Suprapubic skin (tissue), 4 donors: ENCODE results near the gene KDM5A.
"Not testable (repeated sequence)": the region's sequence is repeated elsewhere in the genome, so short reads cannot be mapped to it uniquely, and the experiment has no call there.

ENCODE experiments used
- POLR2A ChIP-seq, 2 donors: fragments of 450-650 bp; IDR thresholded peaks; one replicate each; pipeline ENCODE4 v1.6.1; 2017; ENCODE audit warnings: antibody characterized with exemption in 2 of 2, mild to moderate bottlenecking in 2 of 2, moderate library complexity in 2 of 2
- POLR2AphosphoS5 ChIP-seq, 3 donors: sonication (generic); formaldehyde crosslinking; IDR thresholded peaks; one replicate each; pipeline ENCODE4 v1.6.1; 2017; ENCODE audit warnings: antibody characterized with exemption in 3 of 3
- TF ChIP-seq, protein P1 (sequence below), 2 donors: fragments of 200-600 bp in 1 of 2; fragments of 450-650 bp in 1 of 2; sonication (generic) in 1 of 2; IDR thresholded peaks; one replicate each; pipeline ENCODE4 v1.5.1; 2016 to 2019; ENCODE audit warnings: antibody characterized with exemption in 2 of 2, mild to moderate bottlenecking in 1 of 2, moderate library complexity in 1 of 2

DNA sequence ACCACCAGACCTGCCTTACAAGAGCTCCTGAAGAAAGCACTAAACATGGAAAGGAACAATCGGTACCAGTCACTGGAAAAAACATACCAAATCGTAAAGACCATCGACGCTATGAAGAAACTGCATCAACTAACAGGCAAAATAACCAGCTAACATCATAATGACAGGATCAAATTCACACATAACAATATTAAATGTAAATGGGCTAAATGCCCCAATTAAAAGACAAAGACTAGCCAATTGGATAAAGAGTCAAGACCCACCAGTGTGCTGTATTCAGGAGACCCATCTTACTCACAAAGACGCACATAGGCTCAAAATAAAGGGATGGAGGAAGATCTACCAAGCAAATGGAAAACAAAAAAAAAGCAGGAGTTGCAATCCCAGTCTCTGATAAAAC, 89.6 kb downstream of the KDM5A start:
- TF ChIP-seq, protein P1, sequence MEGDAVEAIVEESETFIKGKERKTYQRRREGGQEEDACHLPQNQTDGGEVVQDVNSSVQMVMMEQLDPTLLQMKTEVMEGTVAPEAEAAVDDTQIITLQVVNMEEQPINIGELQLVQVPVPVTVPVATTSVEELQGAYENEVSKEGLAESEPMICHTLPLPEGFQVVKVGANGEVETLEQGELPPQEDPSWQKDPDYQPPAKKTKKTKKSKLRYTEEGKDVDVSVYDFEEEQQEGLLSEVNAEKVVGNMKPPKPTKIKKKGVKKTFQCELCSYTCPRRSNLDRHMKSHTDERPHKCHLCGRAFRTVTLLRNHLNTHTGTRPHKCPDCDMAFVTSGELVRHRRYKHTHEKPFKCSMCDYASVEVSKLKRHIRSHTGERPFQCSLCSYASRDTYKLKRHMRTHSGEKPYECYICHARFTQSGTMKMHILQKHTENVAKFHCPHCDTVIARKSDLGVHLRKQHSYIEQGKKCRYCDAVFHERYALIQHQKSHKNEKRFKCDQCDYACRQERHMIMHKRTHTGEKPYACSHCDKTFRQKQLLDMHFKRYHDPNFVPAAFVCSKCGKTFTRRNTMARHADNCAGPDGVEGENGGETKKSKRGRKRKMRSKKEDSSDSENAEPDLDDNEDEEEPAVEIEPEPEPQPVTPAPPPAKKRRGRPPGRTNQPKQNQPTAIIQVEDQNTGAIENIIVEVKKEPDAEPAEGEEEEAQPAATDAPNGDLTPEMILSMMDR (IDR thresholded peaks at IDR 0.05): not testable (repeated sequence)
- TF ChIP-seq POLR2A, POLR2AphosphoS5 (IDR thresholded peaks at IDR 0.05): not testable (repeated sequence)
